ENCODE measurements around the gene CENPC.

Gene CENPC, protein sequence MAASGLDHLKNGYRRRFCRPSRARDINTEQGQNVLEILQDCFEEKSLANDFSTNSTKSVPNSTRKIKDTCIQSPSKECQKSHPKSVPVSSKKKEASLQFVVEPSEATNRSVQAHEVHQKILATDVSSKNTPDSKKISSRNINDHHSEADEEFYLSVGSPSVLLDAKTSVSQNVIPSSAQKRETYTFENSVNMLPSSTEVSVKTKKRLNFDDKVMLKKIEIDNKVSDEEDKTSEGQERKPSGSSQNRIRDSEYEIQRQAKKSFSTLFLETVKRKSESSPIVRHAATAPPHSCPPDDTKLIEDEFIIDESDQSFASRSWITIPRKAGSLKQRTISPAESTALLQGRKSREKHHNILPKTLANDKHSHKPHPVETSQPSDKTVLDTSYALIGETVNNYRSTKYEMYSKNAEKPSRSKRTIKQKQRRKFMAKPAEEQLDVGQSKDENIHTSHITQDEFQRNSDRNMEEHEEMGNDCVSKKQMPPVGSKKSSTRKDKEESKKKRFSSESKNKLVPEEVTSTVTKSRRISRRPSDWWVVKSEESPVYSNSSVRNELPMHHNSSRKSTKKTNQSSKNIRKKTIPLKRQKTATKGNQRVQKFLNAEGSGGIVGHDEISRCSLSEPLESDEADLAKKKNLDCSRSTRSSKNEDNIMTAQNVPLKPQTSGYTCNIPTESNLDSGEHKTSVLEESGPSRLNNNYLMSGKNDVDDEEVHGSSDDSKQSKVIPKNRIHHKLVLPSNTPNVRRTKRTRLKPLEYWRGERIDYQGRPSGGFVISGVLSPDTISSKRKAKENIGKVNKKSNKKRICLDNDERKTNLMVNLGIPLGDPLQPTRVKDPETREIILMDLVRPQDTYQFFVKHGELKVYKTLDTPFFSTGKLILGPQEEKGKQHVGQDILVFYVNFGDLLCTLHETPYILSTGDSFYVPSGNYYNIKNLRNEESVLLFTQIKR

DNA sequence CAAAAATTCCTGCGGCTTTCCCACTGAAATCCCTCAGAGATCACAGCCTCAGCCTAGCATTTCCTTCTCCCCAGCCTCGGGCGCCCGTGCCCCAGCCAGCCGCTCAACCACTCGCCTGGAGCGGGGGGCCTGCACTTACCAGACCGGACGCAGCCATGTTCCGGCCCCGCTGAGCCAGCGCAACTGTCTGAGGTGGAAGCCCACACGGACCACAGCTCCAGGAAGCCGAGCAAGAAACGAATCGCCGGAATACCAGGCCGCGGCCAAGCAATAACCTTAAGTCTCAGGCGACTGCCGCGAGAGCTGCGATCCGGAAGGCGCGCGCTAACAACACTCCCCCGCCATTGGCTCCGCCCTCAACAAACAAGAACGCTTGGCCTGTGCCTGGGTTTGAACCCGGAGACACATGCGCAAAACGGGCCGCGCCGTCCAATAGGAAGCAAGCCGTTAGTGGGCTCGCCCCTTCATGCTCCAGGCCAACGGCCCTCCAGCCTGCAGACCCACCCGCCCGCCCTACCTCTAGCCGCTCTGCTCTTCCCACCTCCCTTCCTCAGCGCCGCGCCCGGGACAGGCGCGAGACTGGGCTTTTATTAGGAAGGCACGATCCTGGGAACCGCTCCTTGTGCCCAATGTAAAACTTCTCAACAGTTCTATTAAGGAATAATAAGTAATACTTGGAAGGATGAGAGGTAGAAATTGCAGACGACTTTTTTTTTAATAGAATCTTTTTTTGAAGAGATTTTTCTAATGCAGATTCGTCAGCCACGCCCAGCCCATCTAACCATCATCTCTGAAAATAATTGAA lies at the start of gene CENPC:
CENPC (minus strand) TSS at position 305 of the 805 bp plus-strand sequence; CDS start at position 157, 148 bp downstream.
- Histone ChIP-seq H4K20me1 (ENCODE audit: insufficient read depth, low read length) (no peaks in the 10 kb centered on the region), H3K27me3 (ENCODE audit: low read depth, low read length) (no peaks in the 10 kb centered on the region), H3K4me3 (ENCODE audit: low read length) (peak within 1 kb of the TSS; percentile 92), H3K79me2 (ENCODE audit: low read length) (peaks cover 39% of the 10 kb centered on the region), H3K9me3 (ENCODE audit: insufficient read depth, low read length) (no peaks in the 10 kb centered on the region), H3K4me2 (ENCODE audit: low read length) (peak within 1 kb of the TSS; percentile 72), H3K9ac (ENCODE audit: low read length) (peak within 1 kb of the TSS; percentile 97), H2AFZ (ENCODE audit: low read depth, low read length) (peak within 1 kb of the TSS; percentile 84), H3K4me1 (ENCODE audit: low read length) (peaks cover 15% of the 10 kb centered on the region), H3K36me3 (replicated peaks; ENCODE audit: low read depth, low read length) (peaks cover 17% of the 10 kb centered on the region), H3K27ac (ENCODE audit: low read length) (peak within 1 kb of the TSS; percentile 78)
- TF ChIP-seq, protein P1, sequence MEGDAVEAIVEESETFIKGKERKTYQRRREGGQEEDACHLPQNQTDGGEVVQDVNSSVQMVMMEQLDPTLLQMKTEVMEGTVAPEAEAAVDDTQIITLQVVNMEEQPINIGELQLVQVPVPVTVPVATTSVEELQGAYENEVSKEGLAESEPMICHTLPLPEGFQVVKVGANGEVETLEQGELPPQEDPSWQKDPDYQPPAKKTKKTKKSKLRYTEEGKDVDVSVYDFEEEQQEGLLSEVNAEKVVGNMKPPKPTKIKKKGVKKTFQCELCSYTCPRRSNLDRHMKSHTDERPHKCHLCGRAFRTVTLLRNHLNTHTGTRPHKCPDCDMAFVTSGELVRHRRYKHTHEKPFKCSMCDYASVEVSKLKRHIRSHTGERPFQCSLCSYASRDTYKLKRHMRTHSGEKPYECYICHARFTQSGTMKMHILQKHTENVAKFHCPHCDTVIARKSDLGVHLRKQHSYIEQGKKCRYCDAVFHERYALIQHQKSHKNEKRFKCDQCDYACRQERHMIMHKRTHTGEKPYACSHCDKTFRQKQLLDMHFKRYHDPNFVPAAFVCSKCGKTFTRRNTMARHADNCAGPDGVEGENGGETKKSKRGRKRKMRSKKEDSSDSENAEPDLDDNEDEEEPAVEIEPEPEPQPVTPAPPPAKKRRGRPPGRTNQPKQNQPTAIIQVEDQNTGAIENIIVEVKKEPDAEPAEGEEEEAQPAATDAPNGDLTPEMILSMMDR (IDR thresholded peaks at IDR 0.05; ENCODE audit: low read depth, low read length) = no peak
- TF ChIP-seq EZH2phosphoT487 (IDR thresholded peaks at IDR 0.05; ENCODE audit: low read depth) = no peak

DNA sequence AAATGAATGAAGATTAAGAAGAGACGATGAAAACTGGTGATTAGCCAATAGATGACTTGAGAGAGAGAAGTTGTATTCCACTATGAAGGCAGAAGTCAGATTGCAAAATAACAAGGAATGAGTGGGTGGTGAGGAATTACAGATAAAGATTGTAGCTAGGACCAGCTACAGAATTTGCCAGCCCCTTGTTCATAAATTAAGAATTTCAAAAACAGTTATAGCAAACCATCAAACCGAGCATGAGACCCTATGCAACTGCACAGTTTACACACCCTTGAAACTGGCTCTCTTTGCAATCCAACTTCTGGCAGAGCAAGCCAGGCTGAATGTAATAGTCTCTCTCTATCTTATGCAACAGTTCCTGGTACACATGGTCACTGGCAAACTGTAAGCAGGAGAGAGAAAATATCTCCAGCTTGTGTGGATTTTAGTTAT lies 48.5 kb upstream of the CENPC start:
- no peak overlapping the region for H3K4me2 ChIP-seq (ENCODE audit: low read length)
- no peak overlapping the region for H3K4me3 ChIP-seq (ENCODE audit: low read length)
- no peaks in the 10 kb centered on the region for H3K79me2 ChIP-seq (ENCODE audit: low read length)
- no peaks in the 10 kb centered on the region for H3K27me3 ChIP-seq (ENCODE audit: low read depth, low read length)
- TF ChIP-seq, protein P1 (IDR thresholded peaks at IDR 0.05; ENCODE audit: low read depth, low read length) = no peak
- no peak for TF ChIP-seq EZH2phosphoT487 (IDR thresholded peaks at IDR 0.05; ENCODE audit: low read depth)
- no peak overlapping the region for H3K9ac ChIP-seq (ENCODE audit: low read length)
- H3K36me3 ChIP-seq (replicated peaks; ENCODE audit: low read depth, low read length) = no peaks in the 10 kb centered on the region
- H2AFZ ChIP-seq (ENCODE audit: low read depth, low read length) = no peak overlapping the region
- no peaks in the 10 kb centered on the region for H3K4me1 ChIP-seq (ENCODE audit: low read length)
- no peaks in the 10 kb centered on the region for H4K20me1 ChIP-seq (ENCODE audit: insufficient read depth, low read length)
- no peaks in the 10 kb centered on the region for H3K9me3 ChIP-seq (ENCODE audit: insufficient read depth, low read length)
- no peak overlapping the region for H3K27ac ChIP-seq (ENCODE audit: low read length)

DNA sequence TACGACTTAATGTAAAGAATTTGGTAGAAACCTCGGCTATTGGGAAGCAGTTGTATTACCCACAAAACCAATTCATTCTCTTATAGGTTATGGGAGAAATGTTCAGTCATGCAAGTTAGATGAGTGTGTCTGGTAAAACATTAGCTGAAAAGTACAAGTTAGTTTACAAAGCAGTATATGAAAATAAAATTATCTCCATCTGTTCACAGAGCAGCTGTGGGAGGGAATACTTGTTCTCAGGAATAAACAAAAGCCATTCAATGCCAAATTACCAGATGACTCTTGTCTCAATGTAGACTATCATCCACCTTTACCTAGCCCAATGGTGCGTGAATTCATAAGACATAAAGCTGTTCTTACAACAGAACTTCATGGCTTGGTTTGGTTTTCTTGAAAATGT lies 41.9 kb upstream of the CENPC start:
- Histone ChIP-seq H3K4me1 (ENCODE audit: low read length) (no peaks in the 10 kb centered on the region), H3K36me3 (replicated peaks; ENCODE audit: low read depth, low read length) (no peaks in the 10 kb centered on the region), H3K9ac (ENCODE audit: low read length) (no peak overlapping the region), H3K79me2 (ENCODE audit: low read length) (no peaks in the 10 kb centered on the region), H4K20me1 (ENCODE audit: insufficient read depth, low read length) (no peaks in the 10 kb centered on the region), H3K4me2 (ENCODE audit: low read length) (no peak overlapping the region), H3K9me3 (ENCODE audit: insufficient read depth, low read length) (no peaks in the 10 kb centered on the region), H2AFZ (ENCODE audit: low read depth, low read length) (no peak overlapping the region), H3K27me3 (ENCODE audit: low read depth, low read length) (no peaks in the 10 kb centered on the region), H3K27ac (ENCODE audit: low read length) (no peak overlapping the region), H3K4me3 (ENCODE audit: low read length) (no peak overlapping the region)
- TF ChIP-seq, protein P1 (IDR thresholded peaks at IDR 0.05; ENCODE audit: low read depth, low read length) = no peak
- no peak for TF ChIP-seq EZH2phosphoT487 (IDR thresholded peaks at IDR 0.05; ENCODE audit: low read depth)

All from OCI-LY3 (cell line).